GM18502 (cell line): ENCODE measurements around the gene SORCS2.

Source experiments
- ATAC-seq: cut with Tn5 transposase; IDR thresholded peaks from one replicate; pipeline ENCODE4 v1.9.1; 2021; ENCODE audit warnings: mild to moderate bottlenecking; ENCODE audit not compliant: unreplicated experiment, poor library complexity

SORCS2 gene

GRCh38 chr4:7699031-7699430, 506.7 kb downstream of the SORCS2 start:
- ATAC-seq = no peak

GRCh38 chr4:7699825-7700224, 507.5 kb downstream of the SORCS2 start:
- ATAC-seq = no peak

DNA sequence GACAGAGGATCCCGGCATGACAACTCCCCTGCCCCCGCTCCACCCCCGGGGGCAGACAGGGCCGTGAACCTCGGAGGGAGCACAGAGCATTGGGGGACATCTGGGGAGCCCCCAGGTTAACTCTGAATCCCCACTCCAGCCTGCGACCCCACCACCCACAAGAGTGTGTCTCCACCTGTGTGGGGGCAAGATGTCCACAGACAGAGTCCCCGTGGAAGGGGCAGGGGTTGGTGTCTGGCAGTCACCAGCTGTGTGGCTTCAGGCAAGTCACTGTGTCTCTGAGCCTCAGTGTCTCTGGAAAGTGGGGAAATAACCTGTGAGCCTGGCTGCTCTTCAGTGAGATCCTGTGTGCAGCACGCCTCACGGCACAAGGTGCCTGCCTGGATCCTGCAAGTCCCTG, 508.3 kb downstream of the SORCS2 start:
- ATAC-seq = no peak

- no peak for ATAC-seq
Observed at GRCh38 chr4:7701866-7702649, 509.7 kb downstream of the SORCS2 start.

DNA sequence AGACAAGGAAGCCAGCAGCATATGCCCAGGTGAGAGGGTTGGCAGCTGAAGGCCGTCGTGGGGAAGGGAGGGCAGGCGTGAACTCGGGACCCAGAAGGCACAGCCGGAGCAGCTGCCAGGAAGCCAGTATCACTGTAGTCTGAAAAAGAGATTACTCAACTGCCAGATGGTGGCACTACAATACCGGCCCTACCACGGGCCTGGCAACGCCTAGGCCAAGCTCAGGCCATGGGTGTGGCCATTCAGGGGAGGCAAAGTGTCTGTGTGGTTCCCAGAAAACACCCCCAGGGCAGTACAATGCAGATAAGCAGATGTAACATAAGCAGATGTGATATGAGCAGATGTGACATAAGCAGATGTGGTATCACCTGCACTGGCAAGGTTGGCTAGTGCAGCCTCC, 511.4 kb downstream of the SORCS2 start:
- no peak for ATAC-seq

DNA sequence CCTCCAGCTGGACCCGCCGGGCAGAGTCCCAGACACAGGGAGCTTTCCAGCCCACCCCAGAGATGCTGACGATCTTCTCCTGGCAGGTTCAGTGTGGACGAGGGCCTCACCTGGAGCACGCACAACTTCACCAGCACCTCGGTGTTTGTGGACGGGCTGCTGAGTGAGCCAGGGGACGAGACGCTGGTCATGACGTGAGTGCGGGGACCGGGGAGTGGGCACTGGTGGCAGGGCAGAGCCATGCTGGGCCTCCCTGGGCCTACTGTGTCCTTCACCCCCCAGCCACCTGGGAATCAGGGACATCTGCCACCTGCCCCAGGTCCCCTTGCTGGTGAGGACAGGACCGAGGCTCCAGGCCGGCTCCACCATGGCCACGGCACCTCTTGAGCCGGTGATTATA, 511.8 kb downstream of the SORCS2 start:
- no peak for ATAC-seq

GRCh38 chr4:7704625-7705024, 512.3 kb downstream of the SORCS2 start:
- no peak for ATAC-seq

GRCh38 chr4:7705062-7705461, 512.7 kb downstream of the SORCS2 start:
- no peak for ATAC-seq

DNA sequence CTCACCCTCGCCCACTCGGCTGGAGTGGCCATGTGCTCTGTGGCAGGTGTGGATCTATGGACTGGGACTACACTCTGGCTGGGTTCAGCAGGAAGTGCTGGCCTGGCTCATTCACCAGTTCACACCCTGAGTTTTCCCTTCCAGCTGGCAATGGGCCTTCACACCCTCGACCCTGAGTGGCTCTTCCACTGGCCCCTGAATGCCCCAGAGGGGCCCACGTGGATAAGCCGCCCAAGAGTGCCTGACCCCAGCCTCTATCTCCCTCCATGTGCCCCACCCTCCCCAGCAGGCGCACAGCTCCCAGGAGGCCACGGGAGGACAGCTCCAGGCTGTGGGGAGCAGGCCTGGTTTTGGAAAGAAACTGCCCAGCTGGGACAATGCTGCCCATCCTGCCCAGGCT, 513.3 kb downstream of the SORCS2 start:
- no peak for ATAC-seq

- no peak for ATAC-seq
Observed at GRCh38 chr4:7708238-7708637, 515.9 kb downstream of the SORCS2 start.

DNA sequence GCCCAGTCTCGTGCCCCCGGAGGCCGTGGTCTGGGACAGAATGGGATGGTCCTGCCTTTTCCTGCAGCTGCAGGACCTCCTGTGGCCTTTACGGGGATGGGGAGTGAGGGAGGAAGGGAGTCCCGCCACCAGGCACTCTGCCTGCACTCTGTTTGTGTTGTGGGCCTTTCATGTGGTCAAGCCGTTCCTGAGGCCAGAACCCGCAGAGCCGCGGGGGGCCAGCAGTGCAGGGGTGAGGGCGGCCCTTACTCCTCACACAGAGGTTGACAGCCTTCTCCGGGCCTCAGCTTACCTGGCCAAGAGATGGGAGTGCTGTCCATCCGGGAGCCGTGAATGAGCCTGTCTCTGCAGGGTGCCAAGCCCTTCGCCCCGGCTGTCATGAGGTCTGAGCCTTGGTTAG, 516.6 kb downstream of the SORCS2 start:
- ATAC-seq = no peak

GRCh38 chr4:7709431-7709830, 517.1 kb downstream of the SORCS2 start:
- no peak for ATAC-seq

- ATAC-seq = no peak
Observed at GRCh38 chr4:7710126-7710525, 517.8 kb downstream of the SORCS2 start.

DNA sequence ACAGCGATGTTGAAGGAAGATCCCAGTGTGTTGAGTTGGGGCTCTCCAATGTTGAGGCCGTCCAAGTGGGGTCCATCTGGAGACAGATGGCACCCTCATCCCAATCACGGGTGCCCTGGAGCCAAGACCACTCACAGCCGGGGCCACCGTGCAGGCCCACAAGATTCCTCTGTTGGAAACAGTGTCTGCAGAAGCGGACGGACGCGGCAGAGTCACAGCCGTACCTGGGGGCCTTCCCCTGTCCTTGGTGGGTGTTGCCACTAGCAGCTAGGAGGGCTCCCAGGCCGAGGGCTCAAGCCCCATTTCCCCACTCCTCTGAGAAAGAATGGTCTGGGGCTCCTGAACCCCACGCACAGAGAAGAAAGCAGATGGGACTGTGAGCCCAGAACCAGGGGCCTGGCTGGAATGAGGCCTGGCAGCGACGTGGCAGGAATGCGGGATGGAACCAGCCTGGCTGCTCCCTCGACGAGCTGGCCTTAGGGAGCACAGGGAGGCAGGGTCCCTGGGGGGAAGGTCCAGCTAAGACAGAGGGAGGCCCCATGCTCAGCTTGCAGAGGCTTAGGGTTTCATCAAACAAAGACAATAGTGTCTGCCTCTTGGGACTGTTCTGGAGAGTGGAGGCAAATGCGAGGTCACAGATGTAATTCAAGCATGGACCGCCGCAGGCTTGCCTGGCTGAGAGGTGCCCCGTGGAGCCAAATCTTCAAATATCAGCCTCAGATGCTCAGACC, 518.4 kb downstream of the SORCS2 start:
- ATAC-seq = no peak

DNA sequence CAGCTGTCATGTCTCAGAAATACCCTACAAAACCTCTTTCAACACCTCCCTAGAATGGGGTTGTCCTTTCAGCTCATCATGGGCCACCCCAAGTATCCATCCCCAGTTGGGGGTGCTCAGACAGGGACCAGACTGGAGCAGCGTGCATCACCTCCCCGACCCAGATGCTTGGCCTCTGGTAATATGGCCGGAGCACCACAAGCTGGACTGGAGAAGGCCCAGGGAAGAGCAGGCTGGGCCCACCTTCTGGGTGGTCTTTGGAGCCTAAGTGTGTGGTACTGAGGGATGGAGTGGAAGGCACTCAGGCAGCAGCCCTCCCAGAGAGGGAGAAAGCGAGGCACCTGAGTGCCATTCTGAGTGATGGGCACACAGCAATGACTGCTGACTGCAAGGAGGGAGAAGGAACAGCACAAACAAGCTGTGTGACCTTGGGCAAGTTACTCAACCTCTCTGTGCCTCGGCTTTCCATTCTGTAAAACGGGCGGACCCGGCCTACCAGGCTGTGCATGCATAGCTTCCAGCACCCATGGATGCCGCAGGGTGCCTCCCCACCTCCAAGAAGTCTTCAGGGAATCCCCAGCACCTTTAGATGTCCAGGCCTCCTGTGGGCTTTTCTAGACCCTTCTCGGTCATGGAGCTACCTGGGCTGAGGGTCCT, 519.1 kb downstream of the SORCS2 start:
- no peak for ATAC-seq

DNA sequence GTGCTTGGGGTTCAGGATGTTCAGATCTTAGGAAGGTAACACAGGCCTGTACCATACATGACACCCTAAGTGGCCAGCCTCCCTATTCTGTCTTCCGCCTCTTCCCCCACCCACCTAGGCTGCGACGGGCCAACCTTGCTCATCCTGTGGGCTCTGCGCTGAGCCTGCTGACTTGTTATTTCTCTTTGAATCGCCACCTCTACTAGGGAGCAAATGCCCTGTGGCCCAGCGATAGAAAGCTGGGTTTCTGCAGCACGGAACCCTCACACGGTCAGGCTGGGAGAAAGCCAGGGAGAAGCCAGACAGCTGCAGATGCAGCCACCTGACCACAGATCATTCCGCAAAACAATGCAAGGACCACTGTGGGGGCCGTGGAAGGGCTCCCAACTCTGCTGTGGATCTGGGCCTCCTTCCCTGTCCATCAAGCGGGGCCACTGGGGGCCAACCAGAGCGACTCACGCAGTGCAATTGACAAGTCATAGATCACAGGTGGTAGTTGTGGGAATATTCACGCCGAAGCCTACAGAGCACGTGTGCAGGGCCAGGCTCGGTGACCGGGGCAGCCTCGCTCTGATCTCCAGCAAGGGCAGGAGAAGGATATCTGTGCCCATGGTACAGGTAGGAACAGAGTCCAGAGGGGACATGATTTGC, 519.8 kb downstream of the SORCS2 start:
- ATAC-seq = no peak

DNA sequence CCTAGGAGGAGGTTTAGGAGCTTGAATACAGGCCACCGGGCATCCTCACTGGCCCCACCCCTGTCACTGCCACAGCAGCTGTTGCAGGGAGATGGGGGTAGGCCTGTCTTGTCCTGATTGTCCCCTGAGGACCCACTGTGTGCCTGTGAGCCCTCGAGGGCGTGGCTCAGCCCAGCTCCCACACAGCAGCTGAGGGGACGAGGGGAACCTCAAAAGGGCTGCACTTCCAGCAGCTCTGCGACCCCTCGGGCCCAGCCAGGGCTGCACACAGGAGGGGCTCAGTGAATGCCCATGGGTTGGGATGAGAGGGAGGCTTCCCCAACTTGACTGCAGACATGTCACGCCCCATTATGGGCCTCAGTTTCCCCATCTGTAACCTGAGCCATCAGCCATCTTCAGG, 521.4 kb downstream of the SORCS2 start:
- ATAC-seq = no peak

DNA sequence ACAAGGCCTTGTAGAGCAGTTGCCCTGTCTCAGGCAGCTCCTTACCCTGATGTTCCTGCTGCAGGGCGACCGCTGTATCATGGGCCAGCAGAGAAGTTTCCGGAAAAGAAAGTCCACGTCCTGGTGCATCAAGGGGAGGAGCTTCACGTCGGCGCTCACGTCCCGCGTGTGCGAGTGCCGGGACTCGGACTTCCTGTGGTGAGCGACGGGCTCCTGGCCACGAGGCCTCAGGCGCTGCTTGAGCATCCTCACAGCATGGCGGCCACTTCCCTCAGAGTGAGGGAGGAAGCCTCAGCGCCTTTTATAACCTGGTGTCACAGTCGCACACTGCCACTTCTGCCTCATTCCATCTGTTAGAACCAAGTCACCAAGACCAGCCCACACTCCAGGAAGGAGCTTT, 521.8 kb downstream of the SORCS2 start:
- ATAC-seq = no peak

- ATAC-seq = no peak
Observed at GRCh38 chr4:7714738-7715137, 522.4 kb downstream of the SORCS2 start.

GRCh38 chr4:7715271-7716009, 523.1 kb downstream of the SORCS2 start:
- no peak for ATAC-seq
